ENCODE data around the gene ATP2B3.
A peak's percentile ranks its signal among the peaks of the same experiment; 100 is the strongest.

ATP2B3 gene

DNA sequence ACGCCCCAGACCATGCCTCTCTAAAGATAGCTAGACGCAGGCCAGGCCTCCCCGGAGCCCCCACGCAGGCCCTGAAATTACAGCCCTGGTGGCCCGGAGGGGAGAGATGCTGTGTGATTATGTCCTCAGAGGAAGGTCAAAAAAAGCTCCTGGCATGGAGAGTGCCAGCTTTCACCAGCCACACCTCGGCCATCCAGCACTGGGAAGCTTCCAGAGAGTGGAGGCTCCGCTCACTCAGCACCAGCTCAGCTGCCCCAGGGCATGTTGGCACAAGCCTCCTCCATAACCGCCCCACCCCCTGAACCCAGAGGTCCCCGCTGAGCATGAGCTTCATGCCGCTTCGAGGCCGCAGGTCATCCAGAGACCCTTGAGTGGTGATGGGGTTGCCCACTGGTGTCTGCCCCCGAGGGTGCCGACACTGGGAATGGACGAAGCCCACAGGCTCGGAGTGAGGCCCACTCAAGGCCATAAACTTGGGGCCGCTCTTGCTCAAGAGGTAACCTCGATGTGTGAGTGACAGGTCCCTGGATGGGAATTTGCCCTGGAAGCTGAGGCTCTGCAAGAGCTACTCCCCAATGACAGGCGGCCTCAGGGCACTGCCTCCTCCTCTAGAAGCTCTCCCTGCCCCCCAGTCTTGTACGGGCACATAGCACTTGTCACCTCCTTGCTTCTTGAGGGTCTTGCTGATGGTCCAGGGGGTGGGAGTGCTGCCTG lies 27.1 kb upstream of the ATP2B3 start:
- no peak for DNase-seq

DNA sequence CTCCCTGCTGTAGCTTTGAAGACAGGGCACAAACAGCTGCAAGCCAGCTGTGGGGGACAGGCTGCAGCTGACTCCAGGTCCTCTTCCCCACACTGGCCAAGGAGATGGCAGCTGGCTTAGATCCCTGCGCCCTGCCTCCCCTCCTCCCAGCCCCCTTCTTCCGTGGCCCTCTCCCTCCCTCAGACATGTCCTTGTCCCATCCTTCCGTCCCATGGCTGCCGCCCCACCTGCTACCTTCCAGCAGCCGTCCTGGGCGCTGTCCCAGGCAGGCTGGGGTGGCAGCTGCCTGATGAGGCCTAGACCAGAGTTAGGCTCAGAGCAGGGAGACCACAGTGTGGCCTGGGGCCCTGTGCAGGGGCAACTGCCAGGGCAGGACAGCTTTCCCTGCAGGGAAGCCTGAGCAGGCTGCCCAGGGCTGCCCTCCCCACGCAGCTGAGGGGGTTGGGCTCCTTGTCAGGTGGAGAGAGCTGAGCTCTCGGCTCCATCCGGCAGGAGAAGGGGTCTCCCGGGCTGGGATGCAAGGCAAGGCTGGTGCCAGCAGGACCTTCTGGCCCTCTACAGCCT lies 26.0 kb upstream of the ATP2B3 start:
- peak in 1 of 3 experiments; percentile 33 for DNase-seq

DNA sequence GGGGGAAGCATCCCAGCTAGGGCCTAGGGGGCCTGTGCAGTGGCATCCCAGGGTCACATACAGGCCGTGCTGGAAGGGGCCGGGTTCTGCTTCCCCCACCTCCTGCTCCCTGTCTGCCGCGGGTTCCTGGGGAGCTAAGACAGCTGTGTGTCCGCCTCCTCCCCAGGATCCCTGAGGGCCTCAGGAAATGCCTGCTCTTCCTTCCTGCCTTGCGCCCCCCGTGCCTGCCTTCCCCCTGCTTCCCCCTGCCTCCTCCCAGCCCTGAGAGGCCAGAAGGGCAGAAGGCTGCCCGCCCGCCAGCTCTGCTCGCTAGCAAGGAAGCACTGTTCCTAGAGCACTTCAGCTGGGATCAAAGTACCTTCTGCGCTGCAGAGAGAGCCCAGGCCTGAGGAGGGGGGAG lies 25.5 kb upstream of the ATP2B3 start:
- peak in 1 of 3 experiments; percentile 33 for DNase-seq

DNA sequence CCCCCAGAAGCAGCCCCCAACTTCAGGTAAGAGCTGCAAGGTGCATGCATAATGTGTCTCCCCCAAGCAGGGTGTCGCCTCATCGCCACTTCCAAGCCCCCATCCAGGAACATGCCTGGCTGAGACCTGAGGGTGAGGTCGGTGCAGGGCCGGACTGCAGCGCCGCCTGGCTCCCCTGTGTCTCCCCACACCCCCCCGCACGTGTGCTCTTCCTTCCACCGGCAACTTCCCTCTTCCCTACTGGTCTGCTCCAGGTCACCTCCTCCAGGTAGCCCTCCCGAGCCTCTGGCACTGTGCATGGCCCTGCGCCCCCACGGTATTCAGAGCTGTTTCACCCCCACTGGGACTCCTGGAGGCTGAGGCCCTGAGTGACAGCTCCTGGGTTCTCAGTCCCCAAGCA lies 24.9 kb upstream of the ATP2B3 start:
- no peak for DNase-seq

DNA sequence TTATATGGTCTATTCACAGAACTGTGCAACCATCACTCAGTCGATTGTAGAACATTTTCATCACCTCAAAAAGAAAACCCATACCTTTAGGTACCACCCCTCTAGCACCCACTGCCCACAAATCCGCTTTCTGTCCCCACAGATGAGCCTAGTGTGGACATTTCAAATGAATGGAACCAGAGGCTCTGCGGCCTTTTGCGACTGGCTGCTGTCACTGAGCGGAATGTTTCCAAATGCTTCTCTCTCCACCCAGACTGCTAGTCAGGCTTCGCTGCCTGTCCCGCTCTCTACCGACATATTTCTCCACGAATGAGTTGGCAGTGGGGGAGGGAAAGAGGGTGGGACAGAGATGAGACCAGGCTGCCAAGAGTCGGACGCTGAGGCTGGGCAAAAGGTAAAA lies 24.4 kb upstream of the ATP2B3 start:
- no peak for DNase-seq

DNA sequence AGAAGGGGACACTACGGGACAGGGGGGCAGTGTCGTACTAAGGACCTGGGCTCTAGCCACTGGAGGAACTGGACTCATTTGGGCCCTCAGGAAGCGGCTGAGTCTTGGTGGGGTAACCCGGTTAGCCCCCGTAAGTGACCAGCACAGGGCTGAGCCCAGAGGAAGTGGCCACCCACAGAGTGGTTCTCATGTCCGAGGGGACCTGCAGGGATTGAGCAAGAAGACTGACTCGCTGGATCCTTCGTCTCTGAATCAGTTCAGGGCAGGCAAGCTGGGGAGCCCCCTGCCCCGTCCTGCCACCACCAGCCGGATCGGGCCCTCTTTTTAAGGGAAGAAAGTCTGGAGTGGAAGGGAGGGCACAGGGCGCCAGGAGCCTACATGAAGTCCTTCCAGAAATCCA lies 23.4 kb upstream of the ATP2B3 start:
- no peak for DNase-seq

DNA sequence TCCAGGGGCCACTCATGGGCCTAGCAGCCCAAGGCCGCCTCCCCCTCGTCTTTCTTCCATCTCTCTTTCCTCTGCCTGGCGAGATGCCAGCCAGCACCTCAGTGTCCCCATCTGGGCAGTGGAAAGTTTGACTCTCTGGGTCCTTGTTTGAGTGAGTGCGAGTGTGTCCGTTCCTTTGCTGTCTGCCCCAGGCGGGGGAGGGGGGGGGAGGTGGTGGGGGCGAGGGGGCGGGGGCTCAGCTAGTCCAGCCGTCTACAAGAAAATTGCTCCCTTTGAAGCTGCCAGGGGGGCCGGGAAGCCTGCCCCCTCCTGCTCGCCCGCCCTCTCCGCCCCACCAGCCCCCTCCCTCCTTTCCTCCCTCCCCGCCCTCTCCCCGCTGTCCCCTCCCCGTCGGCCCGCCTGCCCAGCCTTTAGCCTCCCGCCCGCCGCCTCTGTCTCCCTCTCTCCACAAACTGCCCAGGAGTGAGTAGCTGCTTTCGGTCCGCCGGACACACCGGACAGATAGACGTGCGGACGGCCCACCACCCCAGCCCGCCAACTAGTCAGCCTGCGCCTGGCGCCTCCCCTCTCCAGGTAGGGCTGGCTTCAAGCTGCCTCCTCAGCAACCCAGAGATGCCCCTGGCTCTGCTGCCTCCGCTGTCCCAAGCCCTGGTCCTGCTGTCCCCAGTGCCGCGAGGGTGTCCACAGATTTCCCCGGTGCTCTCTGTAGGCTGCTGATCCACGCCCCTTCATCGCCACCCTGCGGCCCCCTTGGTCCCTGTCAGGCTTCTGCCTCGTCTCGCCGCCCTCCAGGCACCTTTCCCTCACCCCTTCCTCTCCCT lies 22.7 kb upstream of the ATP2B3 start, which contains the start of gene BGN:
BGN (plus strand) TSS at position 440 of the 821 bp plus-strand sequence. CDS start 9,652 bp downstream, outside the sequence.
- DNase-seq, result peak in 2 of 3 experiments; percentile 47 to 72

DNA sequence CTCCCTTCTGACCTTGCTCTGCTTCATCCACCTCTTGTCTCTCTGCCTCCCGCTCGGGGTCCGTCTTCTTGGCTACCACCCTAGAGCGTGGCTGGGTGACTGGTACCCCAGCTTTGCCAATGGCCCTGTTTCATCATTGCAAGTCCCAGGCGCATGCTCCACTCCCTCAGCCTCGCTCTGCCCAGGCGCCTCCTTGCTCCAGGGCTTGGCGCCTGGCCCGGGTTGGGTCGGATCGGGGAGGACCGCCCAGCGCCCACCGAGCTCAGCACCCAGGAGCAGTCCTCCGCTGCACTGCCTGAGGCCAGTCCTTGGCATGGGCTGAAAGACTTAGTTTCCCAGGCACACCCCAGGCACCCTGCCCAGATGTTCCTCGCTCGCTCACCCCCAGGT lies 22.1 kb upstream of the ATP2B3 start:
- DNase-seq, result no peak

DNA sequence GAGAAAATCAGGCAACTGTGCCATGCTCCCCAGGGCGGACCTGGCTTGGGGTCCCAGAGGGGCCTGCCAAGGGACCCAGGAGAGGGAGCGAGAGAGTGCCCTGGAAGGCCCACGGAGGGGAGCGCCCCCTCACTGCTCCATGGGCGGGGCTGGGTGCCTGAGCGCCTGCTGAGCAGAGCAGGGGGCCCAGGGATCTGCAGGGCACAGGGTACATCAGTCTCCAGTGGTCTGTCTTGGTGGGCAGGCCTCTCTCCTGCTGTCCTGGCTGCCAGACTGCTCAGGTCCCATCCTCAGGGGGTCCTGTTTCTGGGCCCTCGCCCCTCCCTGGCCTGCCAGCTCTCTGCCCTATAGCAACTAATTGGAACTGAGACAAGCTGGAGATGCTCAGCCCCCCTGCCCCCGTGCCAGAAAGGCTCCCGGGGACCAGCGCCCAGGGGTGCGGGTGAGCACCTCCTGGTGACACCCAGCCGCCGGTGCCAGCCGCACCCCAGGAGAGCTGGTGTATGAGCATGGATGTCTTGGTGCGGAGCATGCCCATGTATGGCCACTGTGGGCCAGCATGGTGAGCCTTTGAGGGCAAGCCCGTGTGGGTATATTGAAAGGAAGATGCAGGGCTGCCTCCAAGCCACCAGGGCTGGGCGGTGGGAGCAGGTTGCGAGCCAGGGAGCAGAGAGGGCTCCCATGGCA lies 21.4 kb upstream of the ATP2B3 start:
- no peak for DNase-seq

DNA sequence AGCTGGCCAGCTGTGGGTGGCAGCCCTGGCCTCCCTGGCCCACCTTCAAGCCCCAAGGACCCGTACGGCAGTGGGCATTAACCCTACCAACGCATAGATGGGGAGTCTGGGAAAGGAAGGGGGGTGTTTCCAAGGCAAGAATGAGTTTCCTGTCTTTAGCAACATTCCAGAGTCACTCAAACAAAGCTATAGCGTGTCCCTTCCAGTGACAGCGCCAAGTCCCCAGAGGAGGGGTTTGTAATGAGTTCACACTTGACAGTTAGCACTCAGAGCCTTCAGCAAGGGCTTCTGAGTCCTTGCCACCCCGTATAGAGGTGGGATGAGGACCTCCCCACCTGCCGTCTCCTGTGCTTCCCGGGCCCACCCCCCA lies 20.9 kb upstream of the ATP2B3 start:
- DNase-seq, result no peak

DNA sequence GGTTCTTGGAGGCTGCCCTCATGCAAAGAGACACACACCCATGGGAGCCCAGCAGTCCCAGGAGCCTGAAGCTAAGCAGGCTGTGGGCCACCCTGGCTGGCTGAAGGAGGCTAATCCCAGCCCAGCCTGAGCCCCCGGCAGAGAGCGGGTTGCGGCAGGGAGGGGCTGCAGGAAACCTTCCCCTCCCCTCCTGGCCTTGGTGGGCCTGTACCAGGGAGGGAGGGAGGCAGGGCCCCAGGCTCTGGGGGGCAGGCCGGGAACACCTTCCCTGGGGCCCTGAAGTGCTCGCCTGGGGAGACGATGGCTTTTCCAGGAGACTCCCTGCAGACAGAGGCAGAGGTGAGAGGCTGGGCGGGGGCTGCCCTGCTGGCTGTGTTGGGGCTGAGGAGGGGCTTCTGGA lies 19.0 kb upstream of the ATP2B3 start:
- DNase-seq, result no peak

DNA sequence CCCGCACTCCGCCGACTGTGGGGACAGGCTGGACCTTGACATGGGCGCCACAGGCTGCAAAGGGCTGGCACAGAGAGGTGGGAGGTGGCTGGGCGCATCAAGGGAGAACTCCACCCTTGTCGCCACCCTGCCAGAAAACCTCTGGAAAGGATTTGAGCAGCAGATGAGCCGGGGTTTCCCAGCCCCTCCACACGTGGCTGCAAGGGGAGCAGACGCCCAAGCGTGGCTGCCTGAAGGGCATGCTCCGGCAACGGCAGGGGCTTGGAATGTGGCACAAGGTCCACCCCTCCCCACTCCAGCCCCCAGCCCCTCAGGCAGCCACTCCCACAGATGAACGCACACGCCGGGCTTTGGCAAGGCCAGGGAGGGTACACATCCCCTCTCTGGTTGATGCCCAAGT lies 18.1 kb upstream of the ATP2B3 start:
- DNase-seq, result no peak

DNA sequence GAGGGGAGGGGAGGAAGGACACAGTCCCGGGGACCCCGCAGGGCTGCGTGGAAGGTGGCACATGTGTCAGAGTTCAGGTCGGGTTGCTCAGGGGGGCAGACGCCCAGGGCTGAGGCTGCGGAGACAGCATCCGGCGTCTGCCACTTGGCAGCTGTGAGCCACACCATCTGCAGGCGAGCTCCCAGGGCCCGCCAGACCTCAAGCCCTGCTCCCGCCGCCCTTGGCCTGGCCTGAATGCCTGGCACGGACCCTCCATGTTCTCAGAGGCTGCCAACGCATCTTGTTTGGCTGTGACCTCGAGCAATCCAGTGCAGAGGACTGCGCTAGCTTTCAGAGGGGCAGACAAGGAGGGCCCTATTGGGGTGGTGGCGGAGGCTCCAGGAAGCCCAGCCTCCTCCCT lies 17.6 kb upstream of the ATP2B3 start:
- DNase-seq, result no peak

DNA sequence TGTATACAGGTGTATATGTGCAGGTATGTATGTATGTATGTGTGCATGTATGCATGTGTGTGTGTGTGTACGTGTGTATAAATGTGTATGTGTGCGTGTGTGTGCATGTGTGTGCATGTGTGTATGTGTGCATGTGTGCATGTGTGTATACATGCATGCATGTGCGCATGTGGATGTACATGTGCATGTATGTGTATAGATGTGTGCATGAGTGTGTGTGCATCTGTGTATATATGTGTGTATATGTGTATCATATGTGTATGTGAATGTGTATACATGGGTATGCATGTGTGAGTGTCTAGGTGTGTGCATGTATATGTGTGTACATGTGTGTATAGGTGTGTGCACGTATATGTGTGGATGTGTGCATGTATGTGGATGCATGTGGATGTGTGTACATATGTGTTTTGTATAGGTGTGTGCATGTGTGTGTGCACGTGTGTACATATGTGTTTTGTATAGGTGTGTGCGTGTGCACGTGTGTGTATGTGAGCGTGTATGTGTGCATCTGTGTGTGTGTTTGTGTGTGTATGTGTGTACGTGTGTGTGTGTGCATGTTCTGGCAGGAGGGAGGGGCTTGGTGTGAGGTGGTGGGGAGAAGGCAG lies 16.7 kb upstream of the ATP2B3 start:
- DNase-seq, result no peak

DNA sequence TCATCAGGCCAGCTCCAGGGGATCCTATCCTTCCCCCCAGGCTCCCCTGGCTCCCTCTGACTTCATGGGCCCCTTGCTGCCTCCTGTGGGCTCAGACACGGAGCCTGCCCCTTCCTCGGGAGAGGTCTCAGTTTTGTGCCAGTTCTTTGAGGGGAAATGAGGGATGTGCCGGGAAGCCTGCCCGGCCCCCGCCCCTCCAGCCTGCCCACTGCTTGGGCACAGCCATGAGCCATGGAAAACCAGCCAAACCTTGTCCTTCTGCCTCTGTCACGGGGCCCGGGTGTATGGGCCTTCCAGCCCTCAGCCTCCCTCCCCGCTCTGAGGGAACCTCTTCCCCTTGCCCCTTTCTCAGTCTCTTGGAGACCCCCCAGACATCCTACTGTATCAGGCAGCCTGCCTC lies 15.9 kb upstream of the ATP2B3 start:
- no peak for DNase-seq

DNA sequence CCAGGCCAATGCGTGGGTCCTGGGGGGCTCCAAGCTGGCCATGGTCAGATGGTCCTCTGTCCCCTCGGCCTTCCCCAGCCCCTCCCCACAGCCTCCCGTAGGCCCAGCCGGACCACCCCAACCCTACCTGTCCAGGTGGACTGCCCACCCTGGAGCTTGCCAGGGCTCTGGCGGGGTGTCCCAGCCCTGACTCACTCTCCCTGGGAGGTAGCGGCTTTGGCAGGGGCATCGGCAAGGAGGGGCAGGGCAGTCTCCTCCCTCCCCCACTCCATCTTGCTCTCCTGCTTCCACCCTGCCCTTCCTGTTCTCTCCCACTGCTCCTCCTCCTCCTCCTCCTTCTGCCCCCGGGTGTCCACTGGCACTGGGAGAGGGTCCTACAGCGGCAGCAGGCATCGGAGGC lies 15.3 kb upstream of the ATP2B3 start:
- no peak for DNase-seq

DNA sequence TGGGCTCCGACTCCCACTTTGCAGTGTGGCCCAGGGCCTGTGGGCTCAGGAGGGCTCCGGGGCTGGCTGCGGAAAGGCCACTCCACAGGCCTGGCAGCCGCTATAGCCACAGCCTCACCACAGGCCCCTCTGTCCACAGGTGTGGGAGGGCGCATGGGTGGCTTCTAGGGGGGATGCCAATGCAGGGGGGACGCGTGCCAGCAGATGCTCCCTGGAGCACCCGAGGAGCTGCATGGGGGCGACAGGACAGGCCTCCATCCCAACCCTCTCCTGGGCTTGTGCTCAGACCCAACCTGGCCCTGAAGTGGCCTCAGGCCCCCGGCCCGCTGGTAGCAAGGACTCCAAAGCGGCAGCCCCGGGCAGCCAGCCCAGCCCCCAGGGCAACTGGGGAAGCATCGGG lies 14.6 kb upstream of the ATP2B3 start:
- no peak for DNase-seq

DNA sequence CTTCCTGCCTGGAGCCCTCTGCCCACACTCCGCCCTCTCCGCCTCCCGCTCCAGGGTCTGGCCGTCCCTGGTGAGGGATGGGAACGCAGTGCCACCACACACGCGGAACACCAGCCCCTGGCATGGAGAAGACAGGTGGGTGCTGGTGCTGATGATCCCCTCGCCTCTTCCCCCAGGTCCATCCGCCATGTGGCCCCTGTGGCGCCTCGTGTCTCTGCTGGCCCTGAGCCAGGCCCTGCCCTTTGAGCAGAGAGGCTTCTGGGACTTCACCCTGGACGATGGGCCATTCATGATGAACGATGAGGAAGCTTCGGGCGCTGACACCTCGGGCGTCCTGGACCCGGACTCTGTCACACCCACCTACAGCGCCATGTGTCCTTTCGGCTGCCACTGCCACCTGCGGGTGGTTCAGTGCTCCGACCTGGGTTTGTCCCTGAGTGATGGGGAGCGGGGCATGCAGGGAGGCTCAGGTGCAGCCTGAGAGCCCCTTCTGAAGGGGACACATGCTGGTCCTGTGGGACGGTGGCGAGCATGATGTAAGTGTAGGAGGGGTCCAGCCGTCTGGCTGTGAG lies 12.9 kb upstream of the ATP2B3 start:
- no peak for DNase-seq

DNA sequence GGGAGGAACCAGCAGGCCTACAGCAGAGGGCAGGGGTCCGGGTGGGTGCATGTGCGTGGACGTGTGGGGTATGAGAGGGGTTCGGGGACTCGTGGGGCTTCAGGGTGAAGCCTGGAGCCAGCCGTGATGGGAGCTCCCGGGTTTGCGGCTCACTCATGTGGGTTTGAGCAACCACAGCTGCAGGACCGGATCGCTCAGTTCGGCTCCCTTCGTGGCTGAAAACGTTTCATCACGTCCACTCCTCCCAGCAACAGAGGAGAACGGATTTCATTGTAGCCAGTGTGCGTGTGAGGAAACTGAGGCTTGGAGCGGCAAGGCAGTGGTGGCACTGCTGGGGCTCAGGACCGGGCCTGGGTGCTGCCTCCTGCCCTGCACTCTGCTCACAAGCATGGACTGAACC lies 12.1 kb upstream of the ATP2B3 start:
- DNase-seq, result no peak

DNA sequence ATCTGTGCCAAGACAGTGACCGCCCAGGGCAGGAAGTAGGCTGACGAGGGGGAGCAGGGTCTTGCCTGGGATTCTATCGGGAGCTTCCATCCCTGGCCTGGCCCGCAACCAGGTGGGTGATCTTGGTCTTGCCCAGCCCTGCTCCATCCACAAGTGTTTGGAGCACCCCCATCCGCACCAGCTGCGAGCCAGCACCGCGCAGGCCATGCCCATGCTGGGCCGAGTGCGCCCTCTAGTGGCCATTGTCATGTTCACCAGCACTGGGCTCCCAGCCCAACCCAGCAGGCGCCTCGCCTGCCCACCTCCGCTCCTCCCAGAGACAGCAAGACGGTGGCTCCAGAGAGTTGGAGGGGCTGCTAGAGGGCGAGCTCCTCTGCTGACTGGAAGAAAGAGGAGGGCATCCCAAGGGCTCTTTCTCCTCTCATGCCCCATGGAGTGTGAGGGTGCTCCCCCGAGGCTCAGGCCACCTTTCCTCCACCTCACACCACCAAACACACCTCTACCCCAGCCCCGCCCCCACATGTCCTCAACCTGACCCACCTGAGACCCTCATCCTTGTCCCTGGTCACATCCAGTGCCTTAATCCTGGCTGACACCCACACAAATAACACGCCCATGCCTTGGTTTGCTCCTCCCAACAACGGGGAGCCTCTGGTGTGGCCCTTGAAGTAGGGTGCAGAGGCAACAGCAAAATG lies 9.8 kb upstream of the ATP2B3 start:
- peak; percentile 68 to 91 (median 83) for DNase-seq

DNA sequence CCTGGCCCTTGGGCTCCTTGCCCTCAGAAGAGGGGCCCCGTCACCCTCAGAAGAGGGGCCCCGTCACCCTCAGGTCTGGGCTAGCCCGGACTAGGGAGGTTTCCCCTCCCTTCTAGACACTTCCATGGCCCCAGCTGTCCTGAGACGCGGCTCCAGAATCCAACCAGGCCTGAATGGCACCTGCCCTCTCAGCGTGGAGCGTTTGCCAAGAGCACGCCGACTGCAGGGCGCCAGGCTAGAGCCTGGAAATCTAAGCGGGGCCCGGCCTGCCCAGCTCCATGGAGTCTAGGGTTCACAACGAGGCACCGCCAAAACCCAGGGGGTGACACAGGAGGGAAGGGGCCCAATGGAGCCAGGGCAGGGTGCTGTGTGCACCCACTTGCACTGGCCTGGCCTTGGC lies 7.8 kb upstream of the ATP2B3 start:
- no peak for DNase-seq

DNA sequence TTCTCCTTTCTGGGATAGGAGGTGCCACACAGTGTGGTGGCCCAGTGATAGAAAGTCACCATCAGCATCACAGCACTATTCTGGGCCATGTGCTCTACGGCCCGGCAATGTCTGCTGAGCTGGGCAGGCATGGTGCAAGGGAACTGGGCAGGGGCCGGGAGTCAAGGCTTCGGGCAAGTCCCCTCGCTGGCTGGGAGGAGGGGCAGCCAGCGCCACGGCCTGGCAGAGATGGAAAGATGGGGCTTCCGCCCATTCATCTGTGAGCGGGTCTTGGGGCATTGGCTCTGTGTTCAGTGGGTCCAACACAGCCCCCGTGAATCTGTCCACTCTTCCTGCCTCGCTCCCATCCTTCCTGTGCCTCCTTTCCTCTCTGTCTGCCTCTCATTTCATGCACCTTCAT lies 7.1 kb upstream of the ATP2B3 start:
- no peak for DNase-seq

All from NCI-H1417 (cell line).